ENCODE results near the gene CALCOCO2. TPM values are rescaled to one million over a fixed set of nuclear protein-coding genes. Genes with fewer than 3 reads are reported as not detected.
"Not testable (repeated sequence)": the region's sequence is repeated elsewhere in the genome, so short reads cannot be mapped to it uniquely, and the experiment has no call there.

Gene CALCOCO2
- total RNA-seq, 1 donor from 2014 or later = 43.0 TPM

- DNase-seq (ENCODE audit: low read depth) = not testable (repeated sequence)
Measured at GRCh38 chr17:48872409-48872808, 41.6 kb downstream of the CALCOCO2 start.

GRCh38 chr17:48873209-48873608 lies 42.4 kb downstream of the CALCOCO2 start:
- no peak for DNase-seq (ENCODE audit: low read depth)

- no peak for DNase-seq (ENCODE audit: low read depth)
Measured at GRCh38 chr17:48873696-48874443, 43.0 kb downstream of the CALCOCO2 start.

DNA sequence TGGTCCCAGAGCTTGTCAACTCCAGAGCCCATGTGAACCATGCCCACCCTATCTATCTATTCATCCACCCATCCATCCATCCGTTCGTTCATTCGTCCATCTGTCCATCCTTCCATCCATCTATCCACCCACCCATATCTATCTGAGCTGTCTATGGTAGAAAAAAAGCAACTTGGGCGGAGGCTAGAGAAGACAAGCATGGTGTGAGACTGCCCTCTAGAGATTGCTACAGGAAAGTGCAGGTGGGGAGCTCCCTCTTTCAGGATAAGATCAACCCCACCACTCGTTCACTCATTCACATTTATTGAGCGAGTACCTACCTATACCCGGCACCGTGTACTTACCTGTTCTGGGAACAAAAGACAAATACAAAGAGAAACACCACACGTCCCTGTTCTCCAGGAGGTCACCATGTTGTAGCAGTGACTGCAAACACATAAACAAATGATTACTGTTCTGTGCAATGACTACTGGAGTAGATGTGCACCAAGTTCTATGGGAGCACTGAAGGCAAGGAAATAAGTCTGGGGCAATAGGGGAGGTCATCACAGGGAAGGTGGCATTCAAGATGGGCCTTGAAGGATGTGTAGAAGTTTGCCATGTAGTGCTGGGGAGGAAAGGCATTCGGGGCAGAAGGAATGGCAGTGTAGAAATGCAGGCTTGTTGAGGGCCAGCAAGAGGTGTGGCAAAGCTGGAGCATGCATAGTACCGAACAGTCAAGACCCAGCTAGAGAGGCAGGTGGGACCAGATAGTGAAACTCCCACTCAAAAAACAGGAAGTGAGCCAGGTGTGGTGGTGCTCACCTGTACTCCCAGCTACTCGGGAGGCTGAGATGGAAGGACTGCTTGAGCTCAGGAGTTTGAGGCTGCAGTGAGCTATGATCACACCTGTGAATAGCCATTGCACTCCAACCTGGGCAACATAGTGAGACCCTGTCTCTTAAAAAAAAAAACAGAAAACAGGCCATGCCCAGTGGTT lies 48.4 kb downstream of the CALCOCO2 start:
- DNase-seq (ENCODE audit: low read depth) = peak; percentile 74

GRCh38 chr17:48882272-48882671 lies 51.4 kb downstream of the CALCOCO2 start:
- DNase-seq (ENCODE audit: low read depth) = no peak

DNA sequence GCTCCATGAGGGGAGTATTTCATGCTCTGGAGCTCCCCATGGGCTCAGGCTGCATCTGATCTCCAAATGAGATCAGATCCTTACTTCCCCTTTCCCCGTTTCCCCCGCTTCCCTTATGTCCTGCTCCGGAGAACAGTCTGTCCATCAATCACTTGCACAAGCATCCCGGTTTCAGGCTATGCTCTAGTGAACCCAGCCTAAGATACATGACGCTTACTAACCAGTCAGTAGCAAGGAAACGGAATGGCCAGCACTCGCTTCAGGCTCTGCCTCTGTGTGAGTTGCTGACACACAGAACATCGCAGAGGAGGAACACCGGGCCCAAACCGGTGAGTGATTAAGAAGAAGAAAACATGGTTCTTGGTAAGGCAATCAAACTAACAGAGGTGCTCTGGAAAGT lies 52.3 kb downstream of the CALCOCO2 start:
- no peak for DNase-seq (ENCODE audit: low read depth)

DNA sequence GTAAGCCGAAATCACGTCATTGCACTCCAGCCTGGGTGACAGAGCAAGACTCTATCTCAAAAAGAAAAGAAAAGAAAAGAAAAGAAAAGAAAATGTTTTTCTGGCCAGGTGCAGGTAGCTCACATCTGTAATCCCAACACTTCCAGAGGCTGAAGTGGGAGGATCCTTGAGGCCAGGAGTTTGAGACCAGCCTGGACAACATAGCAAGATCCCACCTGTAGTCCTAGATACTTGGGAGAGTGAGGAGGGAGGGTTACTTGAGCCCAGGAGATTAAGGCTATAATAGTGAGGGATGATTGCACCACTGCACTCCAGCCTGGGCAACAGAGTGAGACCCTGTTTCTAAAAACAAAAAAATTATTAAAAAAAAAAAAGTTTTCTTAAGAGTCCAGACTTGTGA lies 59.3 kb downstream of the CALCOCO2 start:
- no peak for DNase-seq (ENCODE audit: low read depth)

- no peak for DNase-seq (ENCODE audit: low read depth)
Measured at GRCh38 chr17:48892940-48893645, 62.3 kb downstream of the CALCOCO2 start.

- DNase-seq (ENCODE audit: low read depth) = no peak
Measured at GRCh38 chr17:48893646-48894508, 63.0 kb downstream of the CALCOCO2 start.

GRCh38 chr17:48894886-48895285 lies 64.1 kb downstream of the CALCOCO2 start:
- DNase-seq (ENCODE audit: low read depth) = no peak

DNA sequence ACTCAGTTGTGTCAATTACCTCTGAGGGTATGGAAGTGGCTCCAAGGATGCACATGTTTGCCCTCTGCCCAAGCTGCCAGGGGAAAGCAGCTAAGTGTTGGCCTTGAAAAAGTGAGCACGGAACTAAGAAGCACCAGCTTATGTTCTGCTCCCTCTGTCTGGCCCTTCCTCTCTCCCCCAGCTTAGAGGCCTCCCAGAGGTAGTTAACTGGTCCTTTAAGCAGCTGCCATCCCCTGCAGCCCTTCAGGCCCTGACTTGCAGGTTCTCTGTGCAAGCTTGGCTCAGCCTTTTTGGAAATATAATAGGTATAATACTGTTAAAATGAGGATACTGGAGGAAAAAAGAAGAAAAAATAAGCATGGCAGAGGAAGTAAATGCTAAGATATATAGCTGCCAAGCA lies 70.4 kb downstream of the CALCOCO2 start:
- no peak for DNase-seq (ENCODE audit: low read depth)

DNA sequence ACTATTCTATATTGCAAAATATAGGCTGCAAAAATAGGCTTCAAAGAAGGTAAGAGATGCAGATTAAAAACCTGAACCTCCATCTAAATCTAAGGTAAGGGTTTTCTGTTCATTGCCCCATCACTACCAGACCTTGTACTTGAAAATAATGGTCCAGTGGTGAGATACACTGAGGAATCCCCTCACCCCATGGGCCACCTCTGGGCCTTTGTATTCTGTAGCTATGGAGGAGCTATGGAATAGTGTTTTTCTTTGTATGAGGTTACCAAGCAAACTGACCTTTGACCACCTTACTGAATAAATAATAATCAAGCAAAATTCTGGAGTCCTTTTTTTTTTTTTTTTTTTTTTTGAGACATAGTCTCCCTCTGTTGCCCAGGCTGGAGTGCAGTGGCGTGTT lies 72.6 kb downstream of the CALCOCO2 start:
- no peak for DNase-seq (ENCODE audit: low read depth)

DNA sequence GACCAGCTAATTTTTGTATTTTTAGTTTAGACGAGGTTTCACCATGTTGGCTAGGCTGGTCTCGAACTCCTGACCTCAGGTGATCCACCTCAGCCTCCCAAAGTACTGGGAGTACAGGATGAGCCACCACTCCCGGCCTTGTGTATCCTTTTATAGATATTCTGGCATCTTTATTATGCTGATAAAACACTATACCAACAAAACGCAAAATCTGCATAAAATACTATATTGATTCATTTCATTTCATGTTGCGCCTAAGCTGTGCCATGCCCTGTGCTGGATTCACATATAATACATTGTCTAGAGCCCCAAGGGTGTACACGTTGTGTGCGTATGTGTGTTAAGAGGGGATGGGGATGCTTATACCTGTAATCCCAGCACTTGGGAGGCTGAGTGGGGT lies 73.6 kb downstream of the CALCOCO2 start:
- no peak for DNase-seq (ENCODE audit: low read depth)

- no peak for DNase-seq (ENCODE audit: low read depth)
Measured at GRCh38 chr17:48905987-48906515, 75.2 kb downstream of the CALCOCO2 start.

GRCh38 chr17:48907713-48908046 lies 76.8 kb downstream of the CALCOCO2 start:
- no peak for DNase-seq (ENCODE audit: low read depth)

GRCh38 chr17:48908047-48908843 lies 77.4 kb downstream of the CALCOCO2 start, which contains the start of gene UBE2Z:
Gene UBE2Z (plus strand): TSS chr17:48908407. CDS start chr17:48908504, 97 bp downstream.
- peak; percentile 97 for DNase-seq (ENCODE audit: low read depth)

DNA sequence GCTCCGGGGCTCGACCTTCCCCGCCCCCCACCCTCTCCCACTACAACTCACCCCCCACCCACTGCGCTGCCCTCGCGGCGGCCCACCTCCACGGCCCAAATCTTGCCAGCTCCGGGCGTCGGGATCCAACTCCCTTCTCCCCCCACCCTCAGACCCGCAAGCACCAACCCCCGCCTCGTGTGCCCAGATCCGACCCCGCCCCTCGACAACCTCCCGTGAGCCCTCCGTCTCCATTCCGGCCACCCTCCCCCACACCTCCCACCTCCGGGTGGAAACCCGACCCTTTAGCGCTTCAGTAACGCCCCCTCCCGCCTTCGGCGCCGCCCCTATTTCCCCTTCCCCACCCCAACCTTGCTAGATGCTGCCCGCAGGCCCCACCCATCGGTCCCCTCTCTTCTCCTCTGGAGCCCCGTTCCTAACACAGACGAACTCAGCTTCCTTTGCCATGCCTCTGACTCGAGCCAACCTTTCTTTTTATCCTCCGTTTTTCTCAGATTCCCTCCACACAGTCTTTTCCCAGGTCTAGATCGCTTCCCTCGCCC lies 78.1 kb downstream of the CALCOCO2 start:
- peak; percentile 89 for DNase-seq (ENCODE audit: low read depth)

DNA sequence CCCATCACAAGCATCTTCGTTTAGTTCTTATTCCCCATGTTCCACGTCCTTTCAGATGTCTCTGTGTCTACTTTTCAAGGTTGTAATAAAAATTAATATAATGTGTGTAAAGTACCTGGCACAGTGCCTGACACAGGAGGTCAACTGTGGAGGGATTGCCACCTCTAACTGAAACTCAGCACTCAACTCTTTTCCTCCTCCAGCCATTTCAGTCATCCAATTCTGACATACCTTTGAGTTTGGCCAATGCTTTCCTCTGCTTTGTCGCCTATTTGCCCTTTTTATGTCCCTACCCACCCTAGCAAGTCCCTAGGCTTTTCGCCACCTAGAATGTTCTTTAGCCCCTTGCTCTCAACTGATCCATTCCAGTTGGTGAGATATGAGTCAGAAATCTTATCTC lies 78.9 kb downstream of the CALCOCO2 start:
- DNase-seq (ENCODE audit: low read depth) = no peak

GRCh38 chr17:48910370-48910769 lies 79.5 kb downstream of the CALCOCO2 start:
- no peak for DNase-seq (ENCODE audit: low read depth)
